PC-9 (cell line): Measurements from ENCODE around the gene CACYBP. TPM values are rescaled to one million over a fixed set of nuclear protein-coding genes. Genes with fewer than 3 reads are reported as not detected.

Experiments used
- BruUV-seq: library from RNA; stranded (reverse); fragments of 400-500 nt; replicated peaks from 2 replicates; lab custom pipeline; 2021; lab: Mats Ljungman, UMichigan
- CTCF ChIA-PET: fragments of 300-600 bp; sonication (Branson Sonifier 250); formaldehyde crosslinking; loops from one replicate; lab custom pipeline; 2022; ENCODE audit warnings: antibody characterized with exemption; lab: Charles Lee
- POLR2A ChIA-PET: fragments of 300-600 bp; sonication (Branson Sonifier 250); formaldehyde crosslinking; loops from one replicate; lab custom pipeline; 2022; ENCODE audit warnings: antibody characterized with exemption; ENCODE audit not compliant: unreplicated experiment; lab: Charles Lee
- DNase-seq, 2 experiments: peaks; one replicate each; pipeline versions ENCODE4 v3.0.0 to v3.0.0-alpha.2; 2015 to 2022; ENCODE audit warnings: mixed read lengths in 1 of 2
- H2AFZ ChIP-seq: fragments of 200-600 bp; sonication (generic); 2 replicates; pipeline ENCODE4 v1.8.1; 2017; ENCODE audit warnings: antibody characterized with exemption
- H3F3A ChIP-seq: fragments of 200-600 bp; sonication (generic); 2 replicates; pipeline ENCODE4 v1.8.1; 2017; ENCODE audit warnings: antibody characterized with exemption, mild to moderate bottlenecking, low read depth; ENCODE audit not compliant: insufficient read depth
- H3K27ac ChIP-seq: fragments of 200-600 bp; sonication (generic); 2 replicates; pipeline ENCODE4 v1.6.1; 2016; ENCODE audit warnings: mixed run types
- H3K27me3 ChIP-seq: fragments of 200-600 bp; sonication (generic); 2 replicates; pipeline ENCODE4 v1.6.1; 2016; ENCODE audit warnings: low read depth, mixed run types; ENCODE audit not compliant: insufficient read depth
- H3K36me3 ChIP-seq: fragments of 200-600 bp; sonication (generic); 2 replicates; pipeline ENCODE4 v1.6.1; 2016; ENCODE audit warnings: low read depth, mixed run types
- H3K4me1 ChIP-seq: fragments of 200-600 bp; sonication (generic); replicated peaks from 2 replicates; pipeline ENCODE4 v1.6.1; 2016; ENCODE audit warnings: mixed run types; ENCODE audit not compliant: insufficient read depth
- H3K4me2 ChIP-seq: fragments of 200-600 bp; sonication (generic); 2 replicates; pipeline ENCODE4 v1.6.1; 2017; ENCODE audit warnings: mixed run types
- H3K4me3 ChIP-seq: fragments of 200-600 bp; sonication (generic); 2 replicates; pipeline ENCODE4 v1.6.1; 2016; ENCODE audit warnings: mixed run types
- H3K79me2 ChIP-seq: fragments of 200-600 bp; sonication (generic); 2 replicates; pipeline ENCODE4 v1.6.1; 2017; ENCODE audit warnings: low read depth, mixed run types
- H3K9me2 ChIP-seq: fragments of 200-600 bp; sonication (generic); 2 replicates; pipeline ENCODE4 v1.8.1; 2017; ENCODE audit warnings: mild to moderate bottlenecking; ENCODE audit not compliant: insufficient read depth
- H3K9me3 ChIP-seq: fragments of 200-600 bp; sonication (generic); 2 replicates; pipeline ENCODE4 v1.8.1; 2016; ENCODE audit warnings: low read depth; ENCODE audit not compliant: insufficient read depth
- H4K20me1 ChIP-seq: fragments of 200-600 bp; sonication (generic); 2 replicates; pipeline ENCODE4 v1.8.1; 2017; ENCODE audit not compliant: insufficient read depth
- EZH2 ChIP-seq: fragments of 200-600 bp; sonication (generic); IDR thresholded peaks from 2 replicates; pipeline ENCODE4 v1.8.0; 2017; ENCODE audit warnings: antibody characterized with exemption, low read depth
- intact Hi-C: fragments of 100-400 bp; cut with micrococcal nuclease; formaldehyde crosslinking; loops from one replicate; pipeline ENCODE4 v1.10.0; 2022; ENCODE audit not compliant: unreplicated experiment
- total RNA-seq: library from RNA; stranded (reverse); gene quantifications from 2 replicates; pipeline ENCODE4 v1.2.3, GENCODE V29; 2021
- TF ChIP-seq, protein P1 (sequence below): fragments of 200-600 bp; sonication (generic); conservative IDR thresholded peaks from 2 replicates; pipeline ENCODE4 v1.6.1; 2017; ENCODE audit warnings: mixed run types, antibody characterized with exemption, mild to moderate bottlenecking, moderate library complexity

Gene CACYBP
- total RNA-seq, 1 experiment from 2014 or later, result 156 TPM

- H3K9me3 ChIP-seq, result no peaks in the 10 kb centered on the region
- no peak overlapping the region for H2AFZ ChIP-seq
- CTCF ChIA-PET, result no interaction called here
- H4K20me1 ChIP-seq, result no peaks in the 10 kb centered on the region
- H3K36me3 ChIP-seq, result no peaks in the 10 kb centered on the region
- no peaks in the 10 kb centered on the region for H3K79me2 ChIP-seq
- DNase-seq, result no peak
- intact Hi-C loops, result no loop called here
- H3K27ac ChIP-seq, result no peak overlapping the region
- no peaks in the 10 kb centered on the region for H3K4me1 ChIP-seq
- H3K4me2 ChIP-seq, result no peak overlapping the region
- no peaks in the 10 kb centered on the region; the same call in 1 of the 2 replicates for H3K9me2 ChIP-seq
- no TSS peak for BruUV-seq
- POLR2A ChIA-PET, result interaction anchor here (0.7 kb wide), 1 partner anchor 362 kb away, joined by 5 read pairs; no protein-coding TSS in a partner anchor
- no peaks in the 10 kb centered on the region for H3F3A ChIP-seq
- TF ChIP-seq, protein P1, sequence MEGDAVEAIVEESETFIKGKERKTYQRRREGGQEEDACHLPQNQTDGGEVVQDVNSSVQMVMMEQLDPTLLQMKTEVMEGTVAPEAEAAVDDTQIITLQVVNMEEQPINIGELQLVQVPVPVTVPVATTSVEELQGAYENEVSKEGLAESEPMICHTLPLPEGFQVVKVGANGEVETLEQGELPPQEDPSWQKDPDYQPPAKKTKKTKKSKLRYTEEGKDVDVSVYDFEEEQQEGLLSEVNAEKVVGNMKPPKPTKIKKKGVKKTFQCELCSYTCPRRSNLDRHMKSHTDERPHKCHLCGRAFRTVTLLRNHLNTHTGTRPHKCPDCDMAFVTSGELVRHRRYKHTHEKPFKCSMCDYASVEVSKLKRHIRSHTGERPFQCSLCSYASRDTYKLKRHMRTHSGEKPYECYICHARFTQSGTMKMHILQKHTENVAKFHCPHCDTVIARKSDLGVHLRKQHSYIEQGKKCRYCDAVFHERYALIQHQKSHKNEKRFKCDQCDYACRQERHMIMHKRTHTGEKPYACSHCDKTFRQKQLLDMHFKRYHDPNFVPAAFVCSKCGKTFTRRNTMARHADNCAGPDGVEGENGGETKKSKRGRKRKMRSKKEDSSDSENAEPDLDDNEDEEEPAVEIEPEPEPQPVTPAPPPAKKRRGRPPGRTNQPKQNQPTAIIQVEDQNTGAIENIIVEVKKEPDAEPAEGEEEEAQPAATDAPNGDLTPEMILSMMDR, result no peak
- no peak for TF ChIP-seq EZH2
- H3K4me3 ChIP-seq, result no peak overlapping the region
- peaks cover 8% of the 10 kb centered on the region; the same call in 1 of the 2 replicates for H3K27me3 ChIP-seq
Observed at GRCh38 chr1:175045097-175045496, 45.4 kb downstream of the CACYBP start.

GRCh38 chr1:175045519-175045918, 45.8 kb downstream of the CACYBP start:
- ChIA-PET POLR2A (no interaction called here), CTCF (no interaction called here)
- BruUV-seq, result no TSS peak
- H3K27me3 ChIP-seq, result peaks cover 11% of the 10 kb centered on the region; the same call in 1 of the 2 replicates
- TF ChIP-seq EZH2, result no peak
- TF ChIP-seq, protein P1, result no peak
- H2AFZ ChIP-seq, result no peak overlapping the region
- H4K20me1 ChIP-seq, result no peaks in the 10 kb centered on the region
- no peak for DNase-seq
- no peaks in the 10 kb centered on the region for H3F3A ChIP-seq
- no peaks in the 10 kb centered on the region for H3K36me3 ChIP-seq
- H3K4me3 ChIP-seq, result no peak overlapping the region
- no peaks in the 10 kb centered on the region for H3K79me2 ChIP-seq
- intact Hi-C loops, result no loop called here
- H3K9me2 ChIP-seq, result no peaks in the 10 kb centered on the region; the same call in 1 of the 2 replicates
- no peak overlapping the region for H3K27ac ChIP-seq
- H3K4me1 ChIP-seq, result no peaks in the 10 kb centered on the region
- H3K4me2 ChIP-seq, result no peak overlapping the region
- H3K9me3 ChIP-seq, result no peaks in the 10 kb centered on the region

DNA sequence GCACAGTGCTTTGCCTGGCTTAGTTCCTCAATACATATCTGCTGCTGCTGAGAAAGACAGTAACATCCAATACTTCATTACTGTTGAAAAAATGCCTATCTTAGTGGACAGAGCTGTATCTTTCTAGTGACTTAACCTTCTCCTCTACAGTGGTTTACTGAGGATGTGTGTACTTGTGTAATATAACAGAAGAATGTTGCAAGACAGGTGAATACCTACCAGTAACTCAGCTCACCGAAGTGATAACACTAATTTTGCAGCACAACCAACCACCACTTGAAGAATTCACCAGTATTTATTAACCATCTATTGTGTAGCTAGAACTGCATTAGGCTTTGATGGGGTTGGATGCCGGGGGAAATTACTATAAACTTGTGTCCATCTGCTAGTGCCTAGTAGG, 51.2 kb downstream of the CACYBP start:
- intact Hi-C loops, result no loop called here
- no peaks in the 10 kb centered on the region for H3K79me2 ChIP-seq
- DNase-seq, result no peak
- peaks cover 11% of the 10 kb centered on the region; the same call in 1 of the 2 replicates for H3K27me3 ChIP-seq
- H3K9me2 ChIP-seq, result no peaks in the 10 kb centered on the region; the same call in 1 of the 2 replicates
- H3K9me3 ChIP-seq, result no peaks in the 10 kb centered on the region
- no peaks in the 10 kb centered on the region for H3F3A ChIP-seq
- H3K4me2 ChIP-seq, result no peak overlapping the region
- BruUV-seq, result no TSS peak
- H3K27ac ChIP-seq, result no peak overlapping the region
- H3K4me1 ChIP-seq, result no peaks in the 10 kb centered on the region
- no peaks in the 10 kb centered on the region for H3K36me3 ChIP-seq
- H2AFZ ChIP-seq, result no peak overlapping the region
- POLR2A ChIA-PET, result no interaction called here
- TF ChIP-seq, protein P1, result no peak
- no peak for TF ChIP-seq EZH2
- no peaks in the 10 kb centered on the region for H4K20me1 ChIP-seq
- CTCF ChIA-PET, result no interaction called here
- no peak overlapping the region for H3K4me3 ChIP-seq
